ENCODE data around the gene GMEB2. TPM values are rescaled to one million over a fixed set of nuclear protein-coding genes. Genes with fewer than 3 reads are reported as not detected.
"Not testable (repeated sequence)": the region's sequence is repeated elsewhere in the genome, so short reads cannot be mapped to it uniquely, and the experiment has no call there.

Gene GMEB2
- polyA plus RNA-seq, 1 of the 3 experiments (the other 2 are of a cell fraction) = 6.5 TPM

- H3K79me2 ChIP-seq (ENCODE audit: insufficient read depth) = peaks cover 8% of the 10 kb centered on the region; the same call in 1 of the 2 replicates
- H3K9me2 ChIP-seq = no peaks in the 10 kb centered on the region
- TF ChIP-seq TCF12 (IDR thresholded peaks at IDR 0.05) (no peak), NRF1 (IDR thresholded peaks at IDR 0.05; ENCODE audit: low read depth, low read length) (no peak), REST (IDR thresholded peaks at IDR 0.05; ENCODE audit: low read depth, low read length) (no peak), CTCF (IDR thresholded peaks at IDR 0.05) (no peak), NFIC (IDR thresholded peaks at IDR 0.05; ENCODE audit: borderline replicate concordance) (no peak), USF2 (IDR thresholded peaks at IDR 0.05; ENCODE audit: borderline replicate concordance, low read depth, low read length) (no peak), YY1 (IDR thresholded peaks at IDR 0.05; ENCODE audit: low read depth) (no peak), RCOR1 (IDR thresholded peaks at IDR 0.05; ENCODE audit: low read length) (no peak), ZBTB33 (IDR thresholded peaks at IDR 0.05; ENCODE audit: borderline replicate concordance, low read depth) (no peak), SMC3 (IDR thresholded peaks at IDR 0.05; ENCODE audit: low read depth, low read length) (no peak), PBX3 (IDR thresholded peaks at IDR 0.05) (no peak), USF1 (IDR thresholded peaks at IDR 0.05; ENCODE audit: borderline replicate concordance, low read depth) (no peak), GATA2 (CRISPR knock-in tag; IDR thresholded peaks at IDR 0.05) (no peak)
- no peak overlapping the region for H3K9ac ChIP-seq
- H3F3A ChIP-seq (replicated peaks; ENCODE audit: insufficient read depth) = no peaks in the 10 kb centered on the region
- no peaks in the 10 kb centered on the region for H4K20me1 ChIP-seq (ENCODE audit: insufficient read depth)
- no CpG with 5 or more reads among the region's 48 CpGs for WGBS (ENCODE audit: low lambda C conversion rate)
- H3K4me2 ChIP-seq = no peak overlapping the region
- H3K4me3 ChIP-seq (ENCODE audit: low read depth in 2 of 2, low read length in 1 of 2) = no peak overlapping the region
- POLR2A ChIA-PET = no interaction called here
- H3K4me1 ChIP-seq (ENCODE audit: control insufficient read depth in 1 of 2, insufficient read depth in 2 of 2, low read depth in 1 of 2, low read length in 1 of 2) = peaks cover 3 to 21% of the 10 kb centered on the region in 2 experiments; a peak in 2 of 4 replicates
- CTCF ChIA-PET = interaction anchor here (1.1 kb wide), 2 partner anchors 33 to 35 kb away, joined by 3 to 6 read pairs; partner anchors contain the start of gene PTK6
- H3K27ac ChIP-seq (ENCODE audit: low read depth in 2 of 2, low read length in 1 of 2) = no peak overlapping the region
- peaks cover 0 to 10% of the 10 kb centered on the region in 2 experiments for H3K36me3 ChIP-seq (replicated peaks in 1 of 2; ENCODE audit: control insufficient read depth in 1 of 2, insufficient read depth in 2 of 2, low read length in 1 of 2)
- no peak for DNase-seq
- H3K9me3 ChIP-seq = no peaks in the 10 kb centered on the region
- H3K27me3 ChIP-seq (ENCODE audit: insufficient read depth) = no peaks in the 10 kb centered on the region
- H2AFZ ChIP-seq (ENCODE audit: low read depth) = no peak overlapping the region
Observed at GRCh38 chr20:63572071-63572787, 54.7 kb downstream of the GMEB2 start.

GRCh38 chr20:63571087-63571478 is 55.8 kb downstream of the GMEB2 start:
- peaks cover 0 to 11% of the 10 kb centered on the region in 2 experiments for H3K36me3 ChIP-seq (replicated peaks in 1 of 2; ENCODE audit: control insufficient read depth in 1 of 2, insufficient read depth in 2 of 2, low read length in 1 of 2)
- peaks cover 3 to 15% of the 10 kb centered on the region in 2 experiments; a peak in 2 of 4 replicates for H3K4me1 ChIP-seq (ENCODE audit: control insufficient read depth in 1 of 2, insufficient read depth in 2 of 2, low read depth in 1 of 2, low read length in 1 of 2)
- DNase-seq; H2AFZ ChIP-seq (ENCODE audit: low read depth); H3K79me2 ChIP-seq (ENCODE audit: insufficient read depth); H3K27ac ChIP-seq (ENCODE audit: low read depth in 2 of 2, low read length in 1 of 2); CTCF ChIA-PET; H3K4me2 ChIP-seq; H3K4me3 ChIP-seq (ENCODE audit: low read depth in 2 of 2, low read length in 1 of 2); H3K9me2 ChIP-seq; H4K20me1 ChIP-seq (ENCODE audit: insufficient read depth); H3K9ac ChIP-seq; H3F3A ChIP-seq (replicated peaks; ENCODE audit: insufficient read depth); H3K9me3 ChIP-seq; H3K27me3 ChIP-seq (ENCODE audit: insufficient read depth); POLR2A ChIA-PET: not testable (repeated sequence)
- WGBS (ENCODE audit: low lambda C conversion rate) = 53% methylated on average over 2 of the region's 11 CpGs
